ENCODE data around the gene WFIKKN1. TPM values are rescaled to one million over a fixed set of nuclear protein-coding genes. Genes with fewer than 3 reads are reported as not detected.

Gene WFIKKN1
- total and polyA plus RNA-seq, 2 of the 13 experiments (the other 11 are each of a cell fraction or from before 2014, with no cell fraction given): 1.7 to 4.9 TPM

GRCh38 chr16:629185-629832 is 1.5 kb upstream of the WFIKKN1 start (continued):
- no peak for TF ChIP-seq PRPF4 (IDR thresholded peaks at IDR 0.05; ENCODE audit: low read depth, low read length, poor library complexity, severe bottlenecking)
- TF ChIP-seq GATAD1 (CRISPR knock-in tag; IDR thresholded peaks at IDR 0.05): no peak
- no peak for TF ChIP-seq POLR2G (IDR thresholded peaks at IDR 0.05; ENCODE audit: low read depth, low read length)
- no peak for TF ChIP-seq ZNF431 (CRISPR knock-in tag; IDR thresholded peaks at IDR 0.05; ENCODE audit: borderline replicate concordance, low read depth)
- no peak for TF ChIP-seq TGIF2 (CRISPR knock-in tag; IDR thresholded peaks at IDR 0.05)
- TF ChIP-seq TFDP2 (CRISPR knock-in tag; IDR thresholded peaks at IDR 0.05): no peak
- no peak for TF ChIP-seq HNRNPK (IDR thresholded peaks at IDR 0.05; ENCODE audit: low read depth, low read length, poor library complexity, severe bottlenecking)
- no peak for TF ChIP-seq ZNF343 (CRISPR knock-in tag; IDR thresholded peaks at IDR 0.05)
- no peak for TF ChIP-seq ZNF646 (CRISPR knock-in tag; IDR thresholded peaks at IDR 0.05)
- TF ChIP-seq SUZ12 (IDR thresholded peaks at IDR 0.05; ENCODE audit: low read depth, low read length): no peak
- TF ChIP-seq ZNF124 (CRISPR knock-in tag; IDR thresholded peaks at IDR 0.05): 0 out of 2 replicates have a peak, but pooled peaks have one; percentile 42
- TF ChIP-seq MXD3 (CRISPR knock-in tag; IDR thresholded peaks at IDR 0.05): 0 out of 2 replicates have a peak, but pooled peaks have one; percentile 21
- TF ChIP-seq, protein P1, sequence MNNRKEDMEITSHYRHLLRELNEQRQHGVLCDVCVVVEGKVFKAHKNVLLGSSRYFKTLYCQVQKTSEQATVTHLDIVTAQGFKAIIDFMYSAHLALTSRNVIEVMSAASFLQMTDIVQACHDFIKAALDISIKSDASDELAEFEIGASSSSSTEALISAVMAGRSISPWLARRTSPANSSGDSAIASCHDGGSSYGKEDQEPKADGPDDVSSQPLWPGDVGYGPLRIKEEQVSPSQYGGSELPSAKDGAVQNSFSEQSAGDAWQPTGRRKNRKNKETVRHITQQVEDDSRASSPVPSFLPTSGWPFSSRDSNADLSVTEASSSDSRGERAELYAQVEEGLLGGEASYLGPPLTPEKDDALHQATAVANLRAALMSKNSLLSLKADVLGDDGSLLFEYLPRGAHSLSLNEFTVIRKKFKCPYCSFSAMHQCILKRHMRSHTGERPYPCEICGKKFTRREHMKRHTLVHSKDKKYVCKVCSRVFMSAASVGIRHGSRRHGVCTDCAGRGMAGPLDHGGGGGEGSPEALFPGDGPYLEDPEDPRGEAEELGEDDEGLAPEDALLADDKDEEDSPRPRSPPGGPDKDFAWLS (CRISPR knock-in tag; IDR thresholded peaks at IDR 0.05; ENCODE audit: borderline replicate concordance): no peak
- no peak for TF ChIP-seq SP1 (IDR thresholded peaks at IDR 0.05)
- no peak for TF ChIP-seq SP1 (CRISPR knock-in tag; IDR thresholded peaks at IDR 0.05)
- peak; percentile 18; the same call in 1 of the 2 replicates for TF ChIP-seq PHF8 (CRISPR knock-in tag; IDR thresholded peaks at IDR 0.05)
- no peak for TF ChIP-seq ZNF737 (CRISPR knock-in tag; IDR thresholded peaks at IDR 0.05; ENCODE audit: borderline replicate concordance)
- TF ChIP-seq ELF4 (CRISPR knock-in tag; IDR thresholded peaks at IDR 0.05; ENCODE audit: borderline replicate concordance): no peak
- no peak for TF ChIP-seq ZNF740 (CRISPR knock-in tag; IDR thresholded peaks at IDR 0.05)
- TF ChIP-seq HOXA9 (CRISPR knock-in tag; IDR thresholded peaks at IDR 0.05; ENCODE audit: borderline replicate concordance): no peak
